Measurements from ENCODE around the gene EME2. TPM values are rescaled to one million over a fixed set of nuclear protein-coding genes. Genes with fewer than 3 reads are reported as not detected.

Gene EME2
- total and polyA plus RNA-seq, 8 donors: 7.0 to 25.3 (median 9.3) TPM

GRCh38 chr16:1759511-1759910, 13.1 kb upstream of the EME2 start:
- Histone ChIP-seq H3K36me3 (peaks cover 0 to 80% of the 10 kb centered on the region in 2 donors), H3K4me1 (no peaks in the 10 kb centered on the region), H3K27me3 (no peaks in the 10 kb centered on the region), H3K4me3 (no peak overlapping the region), H3K27ac (no peak overlapping the region), H3K9me3 (no peaks in the 10 kb centered on the region)
- peak in 1 of 4 donors; percentile 72 for DNase-seq
- intact Hi-C loops (cut with DNase I): no loop called here
- ATAC-seq: no peak
- TF ChIP-seq CTCF (IDR thresholded peaks at IDR 0.05): no peak

- no peak for TF ChIP-seq CTCF (IDR thresholded peaks at IDR 0.05)
- no peak for ATAC-seq
- intact Hi-C loops (cut with DNase I): no loop called here
- H3K36me3 ChIP-seq: peaks cover 0 to 91% of the 10 kb centered on the region in 2 donors
- no peak for DNase-seq
- H3K4me3 ChIP-seq: no peak overlapping the region
- no peaks in the 10 kb centered on the region for H3K9me3 ChIP-seq
- no peaks in the 10 kb centered on the region for H3K27me3 ChIP-seq
- H3K27ac ChIP-seq: no peak overlapping the region
- H3K4me1 ChIP-seq: no peaks in the 10 kb centered on the region
Measured at GRCh38 chr16:1760911-1761310, 11.7 kb upstream of the EME2 start.

- no peak for TF ChIP-seq CTCF (IDR thresholded peaks at IDR 0.05)
- intact Hi-C loops (cut with DNase I): no loop called here
- Histone ChIP-seq H3K27me3 (no peaks in the 10 kb centered on the region), H3K4me3 (no peak overlapping the region), H3K4me1 (no peaks in the 10 kb centered on the region), H3K27ac (no peak overlapping the region), H3K36me3 (peaks cover 0 to 99% of the 10 kb centered on the region in 2 donors), H3K9me3 (no peaks in the 10 kb centered on the region)
- ATAC-seq (no peak), DNase-seq (no peak)
Measured at GRCh38 chr16:1761751-1762150, 10.9 kb upstream of the EME2 start.

- TF ChIP-seq CTCF (IDR thresholded peaks at IDR 0.05): no peak
Measured at GRCh38 chr16:1762196-1762878, 10.3 kb upstream of the EME2 start.

GRCh38 chr16:1762879-1763520, 9.6 kb upstream of the EME2 start:
- H3K4me3 ChIP-seq: no peak overlapping the region
- H3K36me3 ChIP-seq: peaks cover 0 to 100% of the 10 kb centered on the region in 2 donors
- no peak for TF ChIP-seq CTCF (IDR thresholded peaks at IDR 0.05)
- ATAC-seq (no peak), DNase-seq (no peak)
- no peak overlapping the region for H3K27ac ChIP-seq
- no peaks in the 10 kb centered on the region for H3K27me3 ChIP-seq
- intact Hi-C loops (cut with DNase I): no loop called here
- no peaks in the 10 kb centered on the region for H3K9me3 ChIP-seq
- no peaks in the 10 kb centered on the region for H3K4me1 ChIP-seq

More at GRCh38 chr16:1762196-1762878, 10.3 kb upstream of the EME2 start:
- no peak overlapping the region for H3K27ac ChIP-seq
- H3K27me3 ChIP-seq: no peaks in the 10 kb centered on the region
- peaks cover 0 to 100% of the 10 kb centered on the region in 2 donors for H3K36me3 ChIP-seq
- DNase-seq: no peak
- no peaks in the 10 kb centered on the region for H3K9me3 ChIP-seq
- intact Hi-C loops (cut with DNase I): no loop called here
- H3K4me1 ChIP-seq: no peaks in the 10 kb centered on the region
- H3K4me3 ChIP-seq: no peak overlapping the region
- ATAC-seq: no peak

Measured in left lung (tissue), 10 donors.